Left lung (tissue), 10 donors: ENCODE data around the gene CFAP100. TPM values are rescaled to one million over a fixed set of nuclear protein-coding genes. Genes with fewer than 3 reads are reported as not detected.

ENCODE experiments used
- ATAC-seq: fragments of 200-7000 bp; cut with Tn5 transposase; one replicate; pipeline ENCODE4 v1.9.1; 2020; ENCODE audit warnings: moderate library complexity
- DNase-seq, 4 donors: peaks; one replicate each; pipeline ENCODE4 v3.0.0-alpha.2; 2013 to 2020
- H3K27ac ChIP-seq, 2 donors: fragments of 200-600 bp; sonication (generic) in 1 of 2; one replicate each; pipeline versions ENCODE4 v1.5.0 to v1.8.0; 2020 to 2021
- H3K27me3 ChIP-seq, 2 donors: fragments of 200-600 bp; sonication (generic) in 1 of 2; one replicate each; pipeline versions ENCODE4 v1.5.0 to v1.8.0; 2020 to 2021
- H3K36me3 ChIP-seq, 2 donors: fragments of 200-600 bp; sonication (generic) in 1 of 2; one replicate each; pipeline versions ENCODE4 v1.5.0 to v1.8.0; 2020 to 2021
- H3K4me1 ChIP-seq, 2 donors: fragments of 200-600 bp; one replicate each; pipeline ENCODE4 v1.8.0; 2021
- H3K4me3 ChIP-seq, 2 donors: fragments of 200-600 bp; sonication (generic) in 1 of 2; one replicate each; pipeline versions ENCODE4 v1.5.0 to v1.8.0; 2020 to 2021; ENCODE audit warnings: mild to moderate bottlenecking in 1 of 2
- H3K9me3 ChIP-seq, 2 donors: fragments of 200-600 bp; sonication (generic) in 1 of 2; one replicate each; pipeline versions ENCODE4 v1.5.0 to v1.8.0; 2020 to 2021
- intact Hi-C, 2 donors: fragments of 100-400 bp; cut with DNase I; formaldehyde crosslinking; loops; one replicate each; pipeline versions ENCODE4 v1.11.2 to v1.14.2; 2022
- polyA plus RNA-seq, 6 donors: library from polyadenylated mRNA; unstranded; fragments of 120-200 nt; gene quantifications; one replicate each; pipeline ENCODE4 v1.2.1, GENCODE V29; 2013; ENCODE audit not compliant: insufficient read length in 6 of 6
- total RNA-seq, 2 donors: library from RNA; stranded (reverse); fragmentation: NEBNext Ultra II Directional; extraction: Animal tissue kit (Norgen Biotek cat#: 25700); gene quantifications; one replicate each; pipeline ENCODE4 v1.2.1, GENCODE V29; 2021
- TF ChIP-seq, protein P1 (sequence below), 2 donors: fragments of 200-600 bp; sonication (generic) in 1 of 2; IDR thresholded peaks; one replicate each; pipeline versions ENCODE4 v1.5.0 to v1.8.0; 2021; ENCODE audit warnings: antibody characterized with exemption in 2 of 2
- donor health status: DM: no; HTN: yes; CAD: no.
- donor health status: DM: no; HTN: no; CAD: no.

CFAP100 gene
- total and polyA plus RNA-seq, 8 donors: 1.0 to 8.2 (median 6.1) TPM; not detected in 1

GRCh38 chr3:126353694-126354321 lies 40.9 kb upstream of the CFAP100 start:
- peaks cover 0 to 48% of the 10 kb centered on the region in 2 donors for H3K27me3 ChIP-seq
- ATAC-seq (no peak), DNase-seq (peak in 2 of 4 donors; percentile 31 to 50)
- no peaks in the 10 kb centered on the region for H3K9me3 ChIP-seq
- TF ChIP-seq, protein P1, sequence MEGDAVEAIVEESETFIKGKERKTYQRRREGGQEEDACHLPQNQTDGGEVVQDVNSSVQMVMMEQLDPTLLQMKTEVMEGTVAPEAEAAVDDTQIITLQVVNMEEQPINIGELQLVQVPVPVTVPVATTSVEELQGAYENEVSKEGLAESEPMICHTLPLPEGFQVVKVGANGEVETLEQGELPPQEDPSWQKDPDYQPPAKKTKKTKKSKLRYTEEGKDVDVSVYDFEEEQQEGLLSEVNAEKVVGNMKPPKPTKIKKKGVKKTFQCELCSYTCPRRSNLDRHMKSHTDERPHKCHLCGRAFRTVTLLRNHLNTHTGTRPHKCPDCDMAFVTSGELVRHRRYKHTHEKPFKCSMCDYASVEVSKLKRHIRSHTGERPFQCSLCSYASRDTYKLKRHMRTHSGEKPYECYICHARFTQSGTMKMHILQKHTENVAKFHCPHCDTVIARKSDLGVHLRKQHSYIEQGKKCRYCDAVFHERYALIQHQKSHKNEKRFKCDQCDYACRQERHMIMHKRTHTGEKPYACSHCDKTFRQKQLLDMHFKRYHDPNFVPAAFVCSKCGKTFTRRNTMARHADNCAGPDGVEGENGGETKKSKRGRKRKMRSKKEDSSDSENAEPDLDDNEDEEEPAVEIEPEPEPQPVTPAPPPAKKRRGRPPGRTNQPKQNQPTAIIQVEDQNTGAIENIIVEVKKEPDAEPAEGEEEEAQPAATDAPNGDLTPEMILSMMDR (IDR thresholded peaks at IDR 0.05): no peak
- H3K4me3 ChIP-seq: no peak overlapping the region
- H3K27ac ChIP-seq: peak overlapping the region in 1 of 2 donors; percentile 56
- intact Hi-C loops: no loop called here
- H3K4me1 ChIP-seq: peaks cover 18 to 55% of the 10 kb centered on the region in 2 donors
- peaks cover 0 to 10% of the 10 kb centered on the region in 2 donors for H3K36me3 ChIP-seq

GRCh38 chr3:126354776-126355175 lies 39.9 kb upstream of the CFAP100 start:
- DNase-seq (peak in 2 of 4 donors; percentile 30 to 60), ATAC-seq (no peak)
- TF ChIP-seq, protein P1 (IDR thresholded peaks at IDR 0.05): no peak
- Histone ChIP-seq H3K4me1 (peaks cover 18 to 55% of the 10 kb centered on the region in 2 donors), H3K27ac (no peak overlapping the region), H3K36me3 (peaks cover 0 to 10% of the 10 kb centered on the region in 2 donors), H3K9me3 (no peaks in the 10 kb centered on the region), H3K27me3 (peaks cover 0 to 56% of the 10 kb centered on the region in 2 donors), H3K4me3 (no peak overlapping the region)
- intact Hi-C loops: no loop called here

DNA sequence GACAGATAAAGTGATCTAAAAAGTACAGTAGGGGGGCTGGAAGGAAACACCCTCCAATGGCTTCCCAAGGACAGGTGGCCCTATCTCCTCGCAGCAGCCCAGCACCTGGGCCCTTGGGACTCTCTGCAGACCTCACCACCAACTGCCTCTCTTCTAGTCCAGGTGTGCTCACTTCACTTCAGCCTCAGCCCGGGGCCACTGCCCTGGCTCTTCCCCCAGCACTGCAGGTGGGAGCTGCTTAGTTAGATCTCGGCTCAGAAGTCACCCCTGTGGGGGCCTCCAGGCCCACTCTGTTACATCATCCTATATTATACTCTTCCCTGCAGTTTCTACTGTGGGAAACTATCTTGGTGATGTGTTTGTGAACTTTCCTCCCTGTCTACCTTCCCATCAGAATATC lies 39.5 kb upstream of the CFAP100 start:
- peaks cover 0 to 10% of the 10 kb centered on the region in 2 donors for H3K36me3 ChIP-seq
- H3K4me1 ChIP-seq: peaks cover 18 to 55% of the 10 kb centered on the region in 2 donors
- ATAC-seq: no peak
- H3K27ac ChIP-seq: peak overlapping the region; percentile 36 to 67
- DNase-seq: peak in 2 of 4 donors; percentile 15 to 57
- intact Hi-C loops: no loop called here
- TF ChIP-seq, protein P1 (IDR thresholded peaks at IDR 0.05): no peak
- peak overlapping the region in 1 of 2 donors; percentile 60 for H3K4me3 ChIP-seq
- H3K9me3 ChIP-seq: no peaks in the 10 kb centered on the region
- H3K27me3 ChIP-seq: peaks cover 0 to 61% of the 10 kb centered on the region in 2 donors

GRCh38 chr3:126355777-126356372 lies 38.8 kb upstream of the CFAP100 start:
- Histone ChIP-seq H3K27ac (peak overlapping the region; percentile 67 to 89), H3K27me3 (peaks cover 0 to 67% of the 10 kb centered on the region in 2 donors), H3K36me3 (peaks cover 0 to 10% of the 10 kb centered on the region in 2 donors), H3K4me1 (peaks cover 18 to 49% of the 10 kb centered on the region in 2 donors), H3K9me3 (no peaks in the 10 kb centered on the region), H3K4me3 (peak overlapping the region; percentile 60 to 65)
- intact Hi-C loops: no loop called here
- DNase-seq (peak; percentile 91 to 97 (median 92)), ATAC-seq (peak; percentile 82)
- TF ChIP-seq, protein P1 (IDR thresholded peaks at IDR 0.05): no peak
